ENCODE results near the gene IFI27.
"Not testable (repeated sequence)": the region's sequence is repeated elsewhere in the genome, so short reads cannot be mapped to it uniquely, and the experiment has no call there.

The IFI27 gene

DNA sequence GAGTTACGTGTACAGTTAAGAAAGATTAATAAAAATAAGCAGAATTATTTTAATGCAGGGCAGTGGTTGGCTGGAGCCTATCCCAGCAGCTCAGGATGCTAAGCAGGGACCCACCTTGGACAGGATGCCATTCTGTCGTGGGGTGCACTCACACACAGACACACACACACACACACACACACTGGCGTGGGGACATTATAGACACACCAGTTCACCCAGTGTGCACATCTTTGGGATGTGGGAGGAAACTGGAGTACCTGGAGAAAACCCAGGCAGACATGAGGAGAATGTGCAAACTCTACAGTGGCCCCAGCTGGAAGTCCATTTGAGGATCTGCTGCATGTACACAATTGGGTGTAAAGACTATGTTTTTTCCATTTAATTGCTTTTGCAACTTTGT is 31.7 kb downstream of the IFI27 start:
- H3K36me3 Mint-ChIP-seq: no peaks in the 10 kb centered on the region
- H3K4me3 Mint-ChIP-seq: no peak overlapping the region
- DNase-seq (ENCODE audit: low spot score in 2 of 2) (no peak), ATAC-seq (ENCODE audit: low read depth) (no peak)
- peaks cover 4% of the 10 kb centered on the region for H3K27me3 Mint-ChIP-seq
- peaks cover 3% of the 10 kb centered on the region for H3K4me1 Mint-ChIP-seq
- H3K27ac Mint-ChIP-seq: no peak overlapping the region
- no peaks in the 10 kb centered on the region for H3K9me3 Mint-ChIP-seq

- Mint-ChIP-seq H3K36me3 (no peaks in the 10 kb centered on the region), H3K4me1 (peaks cover 3% of the 10 kb centered on the region), H3K27ac (no peak overlapping the region), H3K4me3 (no peak overlapping the region), H3K9me3 (no peaks in the 10 kb centered on the region), H3K27me3 (peaks cover 4% of the 10 kb centered on the region)
- ATAC-seq (ENCODE audit: low read depth): no peak
- no peak for DNase-seq (ENCODE audit: low spot score in 2 of 2)
These were observed 32.3 kb downstream of the IFI27 start for GRCh38 chr14:94142836-94143235.

GRCh38 chr14:94143239-94143638 is 32.7 kb downstream of the IFI27 start:
- peaks cover 4% of the 10 kb centered on the region for H3K27me3 Mint-ChIP-seq
- no peak for ATAC-seq (ENCODE audit: low read depth)

DNA sequence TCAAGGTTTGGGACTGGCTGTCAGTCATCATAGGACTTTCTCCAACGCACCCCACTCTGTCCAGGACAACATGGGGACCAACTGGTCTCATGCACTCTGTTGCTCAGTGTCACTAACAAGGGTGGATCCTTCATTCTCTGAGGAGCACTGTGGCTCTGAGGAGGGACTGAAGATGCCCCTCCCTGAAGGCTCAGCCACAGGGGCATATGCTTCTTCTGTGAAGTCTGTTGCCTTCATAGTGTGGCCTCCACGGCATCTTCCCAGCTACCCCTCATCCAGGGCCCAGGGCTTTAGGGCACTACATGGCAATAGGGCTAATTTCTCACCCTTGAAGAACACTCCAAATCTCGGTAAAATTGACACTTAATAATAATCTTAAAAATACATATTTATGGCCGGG is 33.2 kb downstream of the IFI27 start:
- DNase-seq (ENCODE audit: low spot score in 2 of 2): no peak
- no peak for ATAC-seq (ENCODE audit: low read depth)
- H3K9me3 Mint-ChIP-seq: no peaks in the 10 kb centered on the region
- no peak overlapping the region for H3K4me3 Mint-ChIP-seq
- peaks cover 4% of the 10 kb centered on the region for H3K27me3 Mint-ChIP-seq
- H3K27ac Mint-ChIP-seq: no peak overlapping the region
- peaks cover 3% of the 10 kb centered on the region for H3K4me1 Mint-ChIP-seq
- H3K36me3 Mint-ChIP-seq: no peaks in the 10 kb centered on the region

More at GRCh38 chr14:94143239-94143638, 32.7 kb downstream of the IFI27 start:
- Mint-ChIP-seq H3K4me1 (peaks cover 3% of the 10 kb centered on the region), H3K27ac (no peak overlapping the region), H3K4me3 (no peak overlapping the region), H3K36me3 (no peaks in the 10 kb centered on the region), H3K9me3 (no peaks in the 10 kb centered on the region)
- DNase-seq (ENCODE audit: low spot score in 2 of 2): no peak

GRCh38 chr14:94144765-94145164 is 34.2 kb downstream of the IFI27 start:
- ATAC-seq (ENCODE audit: low read depth): no peak
- peaks cover 3% of the 10 kb centered on the region for H3K4me1 Mint-ChIP-seq
- H3K27me3 Mint-ChIP-seq: peaks cover under 1% of the 10 kb centered on the region
- H3K9me3 Mint-ChIP-seq: no peaks in the 10 kb centered on the region
- no peak for DNase-seq (ENCODE audit: low spot score in 2 of 2)
- H3K27ac Mint-ChIP-seq: no peak overlapping the region
- H3K36me3 Mint-ChIP-seq: no peaks in the 10 kb centered on the region
- H3K4me3 Mint-ChIP-seq: no peak overlapping the region

DNA sequence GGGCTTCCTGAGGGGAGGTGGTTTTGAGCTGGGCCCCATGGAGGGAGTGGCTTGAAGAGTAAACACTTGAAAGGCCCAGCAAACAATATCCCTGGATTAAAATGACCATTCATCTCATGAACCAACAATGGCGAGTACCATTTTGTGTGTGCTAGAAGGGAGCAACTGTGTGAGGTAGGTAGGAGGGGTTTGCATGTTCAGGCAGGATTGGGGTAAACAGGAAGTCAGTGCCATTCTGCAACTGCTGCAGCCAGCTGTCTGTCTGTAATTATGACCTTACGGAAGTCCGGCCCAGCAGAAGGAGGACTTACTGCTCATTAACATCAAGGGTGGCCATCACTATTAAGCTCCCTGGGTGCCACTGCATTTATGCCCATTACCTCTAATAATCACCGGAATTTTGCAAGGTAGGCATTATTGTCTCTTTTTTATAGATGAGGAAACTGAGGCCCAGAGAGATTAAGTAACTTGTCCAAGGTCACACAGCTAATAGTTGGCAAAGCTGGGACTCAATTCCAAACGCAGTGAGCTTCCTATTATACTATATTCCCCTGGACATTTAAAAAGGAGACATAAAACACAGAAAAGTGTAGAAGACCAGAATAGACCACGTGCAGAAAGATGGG is 35.5 kb downstream of the IFI27 start:
- Mint-ChIP-seq H3K4me3 (no peak overlapping the region), H3K9me3 (no peaks in the 10 kb centered on the region), H3K36me3 (no peaks in the 10 kb centered on the region), H3K27me3 (peaks cover 5% of the 10 kb centered on the region), H3K4me1 (peaks cover 3% of the 10 kb centered on the region), H3K27ac (no peak overlapping the region)
- DNase-seq (ENCODE audit: low spot score in 2 of 2): no peak
- ATAC-seq (ENCODE audit: low read depth): no peak

- no peaks in the 10 kb centered on the region for H3K4me1 Mint-ChIP-seq
- H3K27me3 Mint-ChIP-seq: peaks cover 25% of the 10 kb centered on the region
- DNase-seq (ENCODE audit: low spot score in 2 of 2) (no peak), ATAC-seq (ENCODE audit: low read depth) (no peak)
- no peaks in the 10 kb centered on the region for H3K36me3 Mint-ChIP-seq
- no peak overlapping the region for H3K4me3 Mint-ChIP-seq
- H3K9me3 Mint-ChIP-seq: peaks cover 2% of the 10 kb centered on the region
- H3K27ac Mint-ChIP-seq: no peak overlapping the region
These were observed 42.1 kb downstream of the IFI27 start for GRCh38 chr14:94152676-94153075.

DNA sequence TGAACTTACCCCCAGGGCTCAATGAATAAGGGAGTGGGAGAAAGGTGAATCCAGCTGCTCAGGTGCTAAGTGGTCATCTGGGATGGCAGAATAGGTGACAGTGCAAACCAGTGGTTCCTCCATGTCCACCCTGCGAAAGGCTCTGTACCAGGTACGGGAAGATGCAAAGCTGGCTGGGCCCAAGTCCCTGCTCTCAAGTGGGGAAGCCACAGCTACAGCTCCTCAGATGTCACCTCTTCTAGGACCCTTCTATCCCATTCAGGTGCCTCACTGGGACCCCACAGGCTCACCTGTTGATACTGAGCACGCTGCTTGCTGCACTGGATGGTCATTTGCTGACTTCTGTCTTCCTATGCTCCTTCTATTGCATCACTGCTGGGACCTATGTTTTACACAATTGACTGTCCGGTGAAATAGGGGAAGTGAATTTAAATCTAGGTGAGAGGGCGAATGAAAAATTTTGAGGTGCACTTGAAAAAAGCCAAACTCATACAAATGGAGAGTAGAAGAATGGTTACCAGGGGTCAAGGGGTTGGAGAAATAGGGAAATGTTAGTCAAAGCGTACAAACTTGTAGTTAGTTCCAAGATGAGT is 43.3 kb downstream of the IFI27 start:
- no peaks in the 10 kb centered on the region for H3K36me3 Mint-ChIP-seq
- DNase-seq (ENCODE audit: low spot score in 2 of 2) (no peak), ATAC-seq (ENCODE audit: low read depth) (no peak)
- H3K9me3 Mint-ChIP-seq: peaks cover 2% of the 10 kb centered on the region
- no peak overlapping the region for H3K27ac Mint-ChIP-seq
- H3K27me3 Mint-ChIP-seq: peaks cover 26% of the 10 kb centered on the region
- no peak overlapping the region for H3K4me3 Mint-ChIP-seq
- no peaks in the 10 kb centered on the region for H3K4me1 Mint-ChIP-seq

GRCh38 chr14:94156143-94156542 is 45.6 kb downstream of the IFI27 start:
- H3K36me3 Mint-ChIP-seq; ATAC-seq (ENCODE audit: low read depth); H3K27ac Mint-ChIP-seq: not testable (repeated sequence)

GRCh38 chr14:94157197-94157596 is 46.7 kb downstream of the IFI27 start:
- DNase-seq (ENCODE audit: low spot score in 2 of 2) (no peak), ATAC-seq (ENCODE audit: low read depth) (no peak)

More at GRCh38 chr14:94156143-94156542, 45.6 kb downstream of the IFI27 start:
- not testable (repeated sequence) for H3K4me3 Mint-ChIP-seq; H3K9me3 Mint-ChIP-seq; H3K4me1 Mint-ChIP-seq; DNase-seq (ENCODE audit: low spot score in 2 of 2)
- peaks cover 27% of the 10 kb centered on the region for H3K27me3 Mint-ChIP-seq

DNA sequence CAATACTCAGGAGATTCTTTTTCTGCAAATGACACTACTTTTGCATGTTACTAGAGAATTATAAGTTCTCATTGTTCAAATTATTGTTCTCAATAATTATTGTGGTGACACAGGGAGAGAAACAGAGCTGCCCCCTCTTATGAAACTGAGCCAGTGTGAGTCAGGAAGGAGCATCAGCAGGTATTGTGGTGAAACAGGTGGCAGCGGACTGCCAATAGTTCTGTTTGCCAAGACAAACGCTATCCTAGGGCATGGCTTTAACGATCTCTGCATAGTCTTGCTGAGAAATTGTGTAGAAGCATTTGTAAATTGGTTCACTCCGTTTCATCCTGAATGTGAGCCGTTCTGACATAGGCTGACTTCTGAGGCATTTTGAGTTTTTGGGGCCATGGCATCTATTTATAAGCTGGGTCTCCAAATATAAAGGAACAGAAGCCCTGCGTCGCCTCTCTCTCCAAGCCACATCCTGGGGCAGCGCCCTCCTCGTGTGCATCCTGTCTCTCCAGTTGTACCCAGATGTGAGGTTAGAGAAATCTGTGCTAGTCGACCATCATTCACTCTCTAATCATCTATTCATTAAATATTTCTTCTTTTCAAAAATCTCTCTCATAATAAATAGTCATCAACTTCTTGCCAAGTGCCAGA is 47.8 kb downstream of the IFI27 start:
- Mint-ChIP-seq H3K9me3 (peaks cover 2% of the 10 kb centered on the region), H3K36me3 (no peaks in the 10 kb centered on the region), H3K4me3 (no peak overlapping the region), H3K4me1 (no peaks in the 10 kb centered on the region), H3K27me3 (peaks cover 17% of the 10 kb centered on the region), H3K27ac (no peak overlapping the region)
- ATAC-seq (ENCODE audit: low read depth) (no peak), DNase-seq (ENCODE audit: low spot score in 2 of 2) (no peak)

More at GRCh38 chr14:94157197-94157596, 46.7 kb downstream of the IFI27 start:
- H3K36me3 Mint-ChIP-seq: no peaks in the 10 kb centered on the region
- no peaks in the 10 kb centered on the region for H3K4me1 Mint-ChIP-seq
- peaks cover 2% of the 10 kb centered on the region for H3K9me3 Mint-ChIP-seq
- H3K27ac Mint-ChIP-seq: no peak overlapping the region
- peaks cover 25% of the 10 kb centered on the region for H3K27me3 Mint-ChIP-seq
- no peak overlapping the region for H3K4me3 Mint-ChIP-seq

GRCh38 chr14:94161058-94161457 is 50.5 kb downstream of the IFI27 start:
- Mint-ChIP-seq H3K27ac (no peak overlapping the region), H3K4me3 (no peak overlapping the region), H3K4me1 (no peaks in the 10 kb centered on the region), H3K36me3 (no peaks in the 10 kb centered on the region), H3K27me3 (peaks cover 24% of the 10 kb centered on the region), H3K9me3 (no peaks in the 10 kb centered on the region)
- no peak for ATAC-seq (ENCODE audit: low read depth)
- no peak for DNase-seq (ENCODE audit: low spot score in 2 of 2)

DNA sequence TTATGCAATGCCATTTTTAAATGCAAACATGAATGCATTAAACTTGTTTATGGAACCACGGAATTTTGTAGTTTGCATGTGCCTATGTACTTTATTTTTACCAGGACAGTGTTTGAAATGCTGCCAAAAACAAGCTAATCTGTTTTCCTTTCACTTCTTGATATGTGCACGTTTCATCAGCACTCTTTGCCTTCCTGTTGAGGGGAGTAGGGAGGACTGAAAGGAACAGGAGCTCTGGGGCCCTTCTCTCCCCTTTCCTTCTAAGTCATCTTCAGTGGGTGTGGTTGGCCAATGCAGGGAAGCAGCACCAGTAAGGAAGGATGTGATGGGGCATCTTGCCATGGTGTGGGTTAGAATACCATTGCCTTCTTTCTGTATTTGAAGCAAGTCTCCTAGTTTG is 51.4 kb downstream of the IFI27 start:
- no peak for ATAC-seq (ENCODE audit: low read depth)
- Mint-ChIP-seq H3K36me3 (no peaks in the 10 kb centered on the region), H3K27ac (no peak overlapping the region), H3K9me3 (no peaks in the 10 kb centered on the region), H3K4me1 (no peaks in the 10 kb centered on the region), H3K4me3 (no peak overlapping the region), H3K27me3 (peaks cover 25% of the 10 kb centered on the region)
- no peak for DNase-seq (ENCODE audit: low spot score in 2 of 2)

GRCh38 chr14:94162466-94162865 is 51.9 kb downstream of the IFI27 start:
- Mint-ChIP-seq H3K4me3 (no peak overlapping the region), H3K4me1 (no peaks in the 10 kb centered on the region), H3K9me3 (no peaks in the 10 kb centered on the region), H3K27ac (no peak overlapping the region), H3K36me3 (no peaks in the 10 kb centered on the region), H3K27me3 (peaks cover 23% of the 10 kb centered on the region)
- DNase-seq (ENCODE audit: low spot score in 2 of 2) (no peak), ATAC-seq (ENCODE audit: low read depth) (no peak)
